GM19099 (cell line): ENCODE results near the gene PODNL1.

Experiments
- POLR2A ChIP-seq: IDR thresholded peaks from 3 replicates; pipeline ENCODE4 v1.6.1; 2011; ENCODE audit warnings: low read depth; ENCODE audit not compliant: insufficient read length; ENCODE audit errors: extremely low read depth

Gene PODNL1

DNA sequence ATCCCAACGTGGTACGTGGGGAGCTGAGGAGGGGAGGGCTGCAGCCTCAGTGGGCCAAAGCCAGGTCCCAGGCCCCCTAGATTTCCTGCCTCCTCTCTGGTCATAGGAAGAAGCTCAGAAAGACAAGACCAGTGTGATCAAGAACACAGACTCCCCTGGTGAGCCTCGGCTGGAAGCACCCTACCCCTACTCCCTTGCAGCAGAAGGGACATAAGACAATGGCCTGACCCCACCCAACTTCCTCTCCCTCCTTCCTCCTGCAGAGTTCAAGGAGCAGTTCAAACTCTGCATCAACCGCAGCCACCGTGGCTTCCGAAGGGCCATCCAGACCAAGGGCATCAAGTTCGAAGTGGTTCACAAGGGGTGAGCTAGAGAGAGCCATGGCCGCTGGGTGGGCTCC, 11.5 kb downstream of the PODNL1 start:
- no peak for TF ChIP-seq POLR2A

GRCh38 chr19:13926010-13926409, 12.2 kb downstream of the PODNL1 start:
- TF ChIP-seq POLR2A, result no peak

DNA sequence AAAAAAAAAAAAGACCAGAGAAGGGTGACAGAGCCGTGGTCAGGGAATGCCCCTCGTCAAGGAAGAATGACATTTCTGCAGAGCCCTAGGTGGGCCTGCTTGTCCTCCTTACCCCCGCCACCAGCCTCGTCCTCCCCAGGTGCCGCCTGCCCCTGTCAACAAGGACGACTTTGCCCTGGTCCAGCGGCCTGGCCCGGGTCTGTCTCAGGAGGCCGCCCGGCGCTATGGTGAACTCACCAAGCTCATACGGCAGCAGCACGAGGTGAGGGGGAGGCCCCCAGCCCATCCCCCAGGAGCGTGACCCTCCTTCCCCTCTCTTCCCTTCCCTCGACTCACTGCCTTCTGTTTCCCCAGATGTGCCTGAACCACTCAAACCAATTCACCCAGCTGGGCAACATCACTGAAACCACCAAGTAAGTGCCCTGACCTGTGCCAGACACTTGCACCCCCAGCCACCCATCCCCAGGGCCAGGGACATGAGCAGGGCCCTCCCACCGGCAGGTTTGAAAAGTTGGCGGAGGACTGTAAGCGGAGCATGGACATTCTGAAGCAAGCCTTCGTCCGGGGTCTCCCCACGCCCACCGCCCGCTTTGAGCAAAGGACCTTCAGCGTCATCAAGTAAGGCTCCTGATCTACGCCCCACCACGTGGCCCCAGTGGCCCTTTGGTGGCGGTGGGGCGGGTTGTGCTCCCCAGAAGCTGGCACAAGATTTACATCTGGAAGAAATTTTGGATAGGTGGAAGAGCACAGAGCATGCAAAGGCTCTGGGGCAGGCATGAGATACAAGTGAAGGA, 14.8 kb downstream of the PODNL1 start:
- TF ChIP-seq POLR2A, result no peak

GRCh38 chr19:13920940-13921747, 17.1 kb downstream of the PODNL1 start:
- TF ChIP-seq POLR2A, result no peak

DNA sequence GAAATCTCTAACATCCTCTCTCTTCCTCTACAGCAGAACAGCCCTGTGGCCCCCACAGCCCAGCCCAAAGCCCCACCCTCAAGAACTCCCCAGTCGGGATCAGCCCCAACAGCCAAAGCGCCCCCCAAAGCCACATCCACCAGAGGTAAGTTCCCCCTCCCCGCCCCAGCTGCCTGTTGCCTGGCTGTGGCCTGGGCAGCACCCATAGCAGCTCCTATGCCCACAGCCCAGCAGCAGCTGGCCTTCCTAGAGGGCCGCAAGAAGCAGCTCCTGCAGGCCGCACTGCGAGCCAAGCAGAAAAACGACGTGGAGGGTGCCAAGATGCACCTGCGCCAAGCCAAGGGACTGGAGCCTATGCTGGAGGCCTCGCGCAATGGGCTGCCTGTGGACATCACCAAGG, 17.7 kb downstream of the PODNL1 start:
- TF ChIP-seq POLR2A, result no peak

GRCh38 chr19:13918726-13919411, 19.3 kb downstream of the PODNL1 start:
- no peak for TF ChIP-seq POLR2A

GRCh38 chr19:13917888-13918406, 20.3 kb downstream of the PODNL1 start:
- no peak for TF ChIP-seq POLR2A

DNA sequence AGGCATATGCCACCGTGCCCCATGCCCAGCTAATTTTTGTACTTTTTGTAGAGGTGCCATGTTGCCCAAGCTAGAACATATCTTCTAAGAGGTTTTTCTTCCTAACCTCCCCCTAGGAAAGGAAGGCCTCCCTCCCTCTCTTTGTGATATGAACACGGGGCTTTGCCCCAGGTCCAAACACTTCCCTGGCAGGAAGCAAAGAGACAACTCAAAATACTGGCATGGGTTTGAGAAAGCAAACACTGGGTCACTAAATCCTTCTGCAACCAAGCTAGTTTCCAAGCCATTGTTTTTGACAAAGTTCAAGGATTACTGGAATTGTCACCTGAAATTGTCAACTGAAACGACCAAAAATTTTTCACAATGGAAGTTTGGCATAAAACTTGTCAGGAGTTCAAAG, 23.4 kb downstream of the PODNL1 start:
- no peak for TF ChIP-seq POLR2A

DNA sequence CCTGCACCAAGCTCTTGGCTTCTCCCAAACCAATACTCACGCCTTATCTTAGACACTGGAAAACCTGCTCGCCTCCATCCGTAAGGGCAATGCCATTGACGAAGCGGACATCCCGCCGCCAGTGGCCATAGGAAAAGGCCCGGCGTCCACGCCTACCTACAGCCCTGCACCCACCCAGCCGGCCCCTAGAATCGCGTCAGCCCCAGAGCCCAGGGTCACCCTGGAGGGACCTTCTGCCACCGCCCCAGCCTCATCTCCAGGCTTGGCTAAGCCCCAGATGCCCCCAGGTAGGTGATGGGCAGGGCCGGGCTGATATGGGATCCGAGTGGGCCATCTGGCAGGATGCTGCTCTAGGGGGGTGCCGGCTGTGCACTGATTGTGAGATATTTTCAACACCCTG, 24.9 kb downstream of the PODNL1 start:
- no peak for TF ChIP-seq POLR2A

- TF ChIP-seq POLR2A, result no peak
Measured at GRCh38 chr19:13909430-13909829, 28.8 kb downstream of the PODNL1 start.

DNA sequence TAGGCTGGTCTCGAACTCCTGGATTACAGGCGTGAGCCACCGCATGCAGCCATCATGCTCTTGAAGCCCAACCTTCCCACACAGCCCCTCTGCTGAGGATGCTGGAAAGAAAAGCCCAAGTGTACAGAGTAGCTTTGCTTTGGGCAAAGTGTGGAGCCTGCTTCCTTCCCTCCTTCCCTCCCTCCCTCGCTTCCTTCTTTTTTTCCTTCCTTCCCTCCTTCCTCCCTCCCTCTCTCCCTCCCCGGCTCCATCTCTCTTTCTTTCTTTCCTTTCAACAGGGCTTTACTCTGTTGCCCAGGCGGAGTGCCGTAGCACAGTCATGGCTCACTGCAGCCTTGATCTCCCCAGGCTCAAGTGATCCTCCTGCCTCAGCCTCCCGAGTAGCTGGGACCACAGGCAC, 29.5 kb downstream of the PODNL1 start:
- TF ChIP-seq POLR2A, result no peak

- no peak for TF ChIP-seq POLR2A
Measured at GRCh38 chr19:13906910-13907309, 31.3 kb downstream of the PODNL1 start.

DNA sequence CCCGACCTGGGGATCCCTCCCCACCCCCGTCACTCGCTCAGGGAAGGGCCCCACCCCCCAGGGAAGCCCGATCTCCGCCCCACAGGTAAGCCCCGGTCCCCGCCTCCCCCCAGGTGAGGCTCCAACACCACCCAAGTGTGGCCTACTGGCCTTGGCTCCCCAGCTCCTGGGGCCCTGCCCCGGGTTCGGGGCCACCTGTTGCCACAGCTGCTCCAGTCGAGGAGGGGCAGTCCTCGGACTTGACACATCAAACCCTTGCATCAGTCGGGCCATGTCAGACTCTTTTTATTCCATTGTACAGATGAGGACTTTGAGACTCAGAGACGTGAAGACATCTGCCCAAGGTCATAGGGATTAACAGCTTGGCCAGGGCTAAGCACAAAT, 31.7 kb downstream of the PODNL1 start:
- no peak for TF ChIP-seq POLR2A

- peak; percentile 55 for TF ChIP-seq POLR2A
Measured at GRCh38 chr19:13905634-13906520, 32.3 kb downstream of the PODNL1 start, which contains the start of the genes BRME1 and CC2D1A. TSS of gene BRME1 (minus strand) at chr19:13906117. CDS start at chr19:13904892, 1,225 bp downstream. TSS of gene CC2D1A (plus strand) at chr19:13906201. CDS start at chr19:13906442, 241 bp downstream.
